ENCODE data around the gene FBXO38. TPM values are rescaled to one million over a fixed set of nuclear protein-coding genes. Genes with fewer than 3 reads are reported as not detected.

FBXO38 gene
- total RNA-seq, 1 experiment from 2014 or later = 130 TPM

DNA sequence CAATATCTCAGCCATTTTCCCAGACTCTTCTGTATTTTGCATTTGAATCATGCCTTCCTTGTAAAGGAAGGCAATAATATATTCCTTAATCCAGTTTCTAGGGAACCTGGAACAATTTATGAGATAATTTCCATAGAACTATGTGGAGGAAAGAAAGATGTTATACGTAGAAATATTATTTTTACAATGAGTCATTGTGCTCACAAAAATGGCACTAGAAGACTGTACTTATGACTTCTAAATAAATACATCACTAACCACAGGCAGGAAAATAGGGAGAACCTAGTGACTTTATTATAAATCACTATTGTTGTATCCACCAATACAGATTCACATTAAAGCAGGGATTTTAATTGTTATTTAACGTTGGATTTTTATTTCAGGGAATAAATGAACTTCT, 87.6 kb downstream of the FBXO38 start:
- Histone ChIP-seq H3K79me2 (ENCODE audit: low read length) (no peaks in the 10 kb centered on the region), H2AFZ (ENCODE audit: low read length) (no peak overlapping the region)

DNA sequence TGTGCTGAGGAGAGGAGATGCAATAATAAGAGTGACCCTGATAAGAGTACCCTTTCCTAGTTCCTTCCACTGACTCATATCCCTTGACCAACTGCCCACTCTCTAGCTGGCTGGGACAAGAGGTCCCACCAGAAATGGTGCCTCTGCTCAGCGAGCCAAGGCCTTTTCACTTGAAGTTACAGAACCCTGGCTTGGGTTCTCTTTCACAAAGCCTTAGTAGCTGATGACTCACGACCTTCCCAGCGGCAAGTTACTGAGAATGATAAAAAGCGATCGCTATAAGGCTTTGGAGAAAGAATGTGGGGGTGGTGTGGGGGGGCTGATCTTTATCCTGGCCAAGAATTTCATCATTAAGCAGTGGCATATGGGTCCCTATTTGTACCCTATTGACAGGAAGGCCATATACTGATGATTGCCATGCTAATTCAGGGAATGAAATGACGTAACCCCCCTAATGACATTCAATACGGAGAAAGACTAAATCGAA, 90.3 kb downstream of the FBXO38 start:
- H3K36me3 ChIP-seq (ENCODE audit: insufficient read depth, low read length) = no peaks in the 10 kb centered on the region
- no peaks in the 10 kb centered on the region for H3K27me3 ChIP-seq (ENCODE audit: low read length)
- no peak overlapping the region for H3K27ac ChIP-seq (ENCODE audit: low read length)
- no peak overlapping the region for H3K4me2 ChIP-seq (ENCODE audit: low read depth, low read length, poor library complexity, severe bottlenecking)
- no peak overlapping the region for H3K4me3 ChIP-seq (ENCODE audit: low read length)
- H3K4me1 ChIP-seq (ENCODE audit: low read length) = no peaks in the 10 kb centered on the region
- H2AFZ ChIP-seq (ENCODE audit: low read length) = no peak overlapping the region
- H3K9me2 ChIP-seq (replicated peaks; ENCODE audit: insufficient read depth, low read length) = no peaks in the 10 kb centered on the region
- H3K79me2 ChIP-seq (ENCODE audit: low read length) = no peaks in the 10 kb centered on the region
- no peaks in the 10 kb centered on the region for H4K20me1 ChIP-seq (ENCODE audit: insufficient read depth, low read depth, low read length)
- no peak overlapping the region for H3K9ac ChIP-seq (ENCODE audit: low read length)
- no peaks in the 10 kb centered on the region for H3K9me3 ChIP-seq (ENCODE audit: low read length)
- no peak for DNase-seq

More for the DNA sequence above, 87.6 kb downstream of the FBXO38 start:
- Histone ChIP-seq H3K9ac (ENCODE audit: low read length) (no peak overlapping the region), H3K36me3 (ENCODE audit: insufficient read depth, low read length) (no peaks in the 10 kb centered on the region), H3K27ac (ENCODE audit: low read length) (no peak overlapping the region), H3K4me3 (ENCODE audit: low read length) (no peak overlapping the region), H3K9me2 (replicated peaks; ENCODE audit: insufficient read depth, low read length) (no peaks in the 10 kb centered on the region), H3K4me1 (ENCODE audit: low read length) (no peaks in the 10 kb centered on the region), H3K9me3 (ENCODE audit: low read length) (no peaks in the 10 kb centered on the region), H3K27me3 (ENCODE audit: low read length) (no peaks in the 10 kb centered on the region), H4K20me1 (ENCODE audit: insufficient read depth, low read depth, low read length) (no peaks in the 10 kb centered on the region), H3K4me2 (ENCODE audit: low read depth, low read length, poor library complexity, severe bottlenecking) (no peak overlapping the region)
- no peak for DNase-seq

- H3K27ac ChIP-seq (ENCODE audit: low read length) = no peak overlapping the region
- H3K27me3 ChIP-seq (ENCODE audit: low read length) = no peaks in the 10 kb centered on the region
- DNase-seq = no peak
- no peak overlapping the region for H3K9ac ChIP-seq (ENCODE audit: low read length)
- no peaks in the 10 kb centered on the region for H3K9me2 ChIP-seq (replicated peaks; ENCODE audit: insufficient read depth, low read length)
- H4K20me1 ChIP-seq (ENCODE audit: insufficient read depth, low read depth, low read length) = no peaks in the 10 kb centered on the region
- no peak overlapping the region for H3K4me3 ChIP-seq (ENCODE audit: low read length)
- H3K36me3 ChIP-seq (ENCODE audit: insufficient read depth, low read length) = no peaks in the 10 kb centered on the region
- no peak overlapping the region for H3K4me2 ChIP-seq (ENCODE audit: low read depth, low read length, poor library complexity, severe bottlenecking)
- no peak overlapping the region for H2AFZ ChIP-seq (ENCODE audit: low read length)
- no peaks in the 10 kb centered on the region for H3K79me2 ChIP-seq (ENCODE audit: low read length)
- H3K4me1 ChIP-seq (ENCODE audit: low read length) = no peaks in the 10 kb centered on the region
- H3K9me3 ChIP-seq (ENCODE audit: low read length) = no peaks in the 10 kb centered on the region
These were observed 92.5 kb downstream of the FBXO38 start for GRCh38 chr5:148476302-148476701.

GRCh38 chr5:148477429-148477828, 93.7 kb downstream of the FBXO38 start:
- no peak for DNase-seq
- no peaks in the 10 kb centered on the region for H3K36me3 ChIP-seq (ENCODE audit: insufficient read depth, low read length)

DNA sequence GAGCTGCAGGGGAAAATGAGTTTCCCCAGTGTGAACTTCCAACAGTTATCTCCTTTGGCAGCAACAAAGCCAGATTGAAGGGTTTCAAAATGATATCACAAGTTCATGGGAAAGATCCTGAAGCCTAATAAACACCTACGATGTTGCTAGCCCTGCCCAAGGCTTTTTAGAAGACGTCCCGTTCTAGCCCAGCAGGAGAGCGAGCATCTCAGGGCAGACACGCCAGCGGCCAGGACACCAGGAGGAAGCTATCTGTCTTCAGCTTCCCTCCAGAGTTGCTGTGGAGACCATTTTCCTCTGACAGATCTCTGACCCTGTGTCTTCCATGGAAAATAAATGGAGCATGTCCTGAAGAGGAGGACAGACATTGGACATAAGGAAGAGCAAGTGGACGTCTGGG, 98.4 kb downstream of the FBXO38 start:
- no peak overlapping the region for H2AFZ ChIP-seq (ENCODE audit: low read length)
- H3K79me2 ChIP-seq (ENCODE audit: low read length) = no peaks in the 10 kb centered on the region
- no peaks in the 10 kb centered on the region for H3K36me3 ChIP-seq (ENCODE audit: insufficient read depth, low read length)
- H3K9ac ChIP-seq (ENCODE audit: low read length) = no peak overlapping the region
- peaks cover 4% of the 10 kb centered on the region for H3K4me1 ChIP-seq (ENCODE audit: low read length)
- no peaks in the 10 kb centered on the region for H4K20me1 ChIP-seq (ENCODE audit: insufficient read depth, low read depth, low read length)
- H3K27me3 ChIP-seq (ENCODE audit: low read length) = no peaks in the 10 kb centered on the region
- H3K9me3 ChIP-seq (ENCODE audit: low read length) = no peaks in the 10 kb centered on the region
- H3K4me3 ChIP-seq (ENCODE audit: low read length) = no peak overlapping the region
- H3K27ac ChIP-seq (ENCODE audit: low read length) = no peak overlapping the region
- DNase-seq = no peak
- H3K9me2 ChIP-seq (replicated peaks; ENCODE audit: insufficient read depth, low read length) = no peaks in the 10 kb centered on the region
- no peak overlapping the region for H3K4me2 ChIP-seq (ENCODE audit: low read depth, low read length, poor library complexity, severe bottlenecking)

More at GRCh38 chr5:148477429-148477828, 93.7 kb downstream of the FBXO38 start:
- H3K27me3 ChIP-seq (ENCODE audit: low read length) = no peaks in the 10 kb centered on the region
- no peak overlapping the region for H3K9ac ChIP-seq (ENCODE audit: low read length)
- no peak overlapping the region for H3K4me2 ChIP-seq (ENCODE audit: low read depth, low read length, poor library complexity, severe bottlenecking)
- no peaks in the 10 kb centered on the region for H4K20me1 ChIP-seq (ENCODE audit: insufficient read depth, low read depth, low read length)
- no peaks in the 10 kb centered on the region for H3K4me1 ChIP-seq (ENCODE audit: low read length)
- no peaks in the 10 kb centered on the region for H3K79me2 ChIP-seq (ENCODE audit: low read length)
- no peaks in the 10 kb centered on the region for H3K9me3 ChIP-seq (ENCODE audit: low read length)
- no peak overlapping the region for H3K27ac ChIP-seq (ENCODE audit: low read length)
- H3K4me3 ChIP-seq (ENCODE audit: low read length) = no peak overlapping the region
- no peaks in the 10 kb centered on the region for H3K9me2 ChIP-seq (replicated peaks; ENCODE audit: insufficient read depth, low read length)
- H2AFZ ChIP-seq (ENCODE audit: low read length) = no peak overlapping the region

DNA sequence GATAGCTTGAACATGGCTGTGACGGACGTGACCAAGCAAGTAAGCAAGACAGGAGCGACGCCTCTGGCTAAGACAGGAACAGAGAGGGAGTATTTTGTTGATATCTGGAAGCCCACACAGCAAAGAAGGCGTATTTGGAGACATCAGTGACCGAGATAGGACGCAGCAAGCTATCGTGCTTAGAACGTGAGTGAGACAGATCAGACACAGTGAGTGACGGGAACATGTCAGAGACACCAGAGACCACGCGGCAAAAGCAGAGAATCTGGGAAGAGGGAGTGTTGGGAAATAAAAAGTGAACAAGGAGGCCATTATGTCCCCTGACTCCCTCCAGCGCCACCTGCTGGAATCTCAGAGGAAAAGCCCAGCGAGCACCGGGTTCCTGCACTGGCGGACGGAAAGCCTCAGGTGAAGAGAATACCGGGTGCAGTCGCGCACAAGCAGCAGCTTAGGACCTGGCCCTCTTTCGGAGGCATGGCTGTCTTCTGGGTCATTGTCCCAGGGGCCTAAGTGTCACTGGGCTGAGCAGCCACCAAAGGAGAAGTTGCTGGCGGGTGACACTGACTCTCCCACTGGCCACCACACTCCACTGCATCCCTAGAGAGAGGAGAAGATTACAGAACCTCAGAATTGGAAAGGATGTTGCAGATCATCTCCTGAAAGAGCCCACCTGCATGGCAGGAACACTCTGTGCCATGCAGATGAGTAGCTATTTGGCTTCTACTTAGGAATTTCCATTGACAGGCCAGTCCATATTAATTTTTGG, 99.1 kb downstream of the FBXO38 start:
- H3K9me3 ChIP-seq (ENCODE audit: low read length) = no peaks in the 10 kb centered on the region
- peaks cover 4% of the 10 kb centered on the region for H3K4me1 ChIP-seq (ENCODE audit: low read length)
- no peaks in the 10 kb centered on the region for H3K27me3 ChIP-seq (ENCODE audit: low read length)
- H3K79me2 ChIP-seq (ENCODE audit: low read length) = no peaks in the 10 kb centered on the region
- no peaks in the 10 kb centered on the region for H3K36me3 ChIP-seq (ENCODE audit: insufficient read depth, low read length)
- no peak overlapping the region for H3K9ac ChIP-seq (ENCODE audit: low read length)
- no peaks in the 10 kb centered on the region for H3K9me2 ChIP-seq (replicated peaks; ENCODE audit: insufficient read depth, low read length)
- no peak overlapping the region for H3K27ac ChIP-seq (ENCODE audit: low read length)
- no peak overlapping the region for H3K4me2 ChIP-seq (ENCODE audit: low read depth, low read length, poor library complexity, severe bottlenecking)
- peak; percentile 83 for DNase-seq
- peak overlapping the region; percentile 69; the same call in 1 of the 2 replicates for H2AFZ ChIP-seq (ENCODE audit: low read length)
- no peak overlapping the region for H3K4me3 ChIP-seq (ENCODE audit: low read length)
- no peaks in the 10 kb centered on the region for H4K20me1 ChIP-seq (ENCODE audit: insufficient read depth, low read depth, low read length)

- peaks cover 4% of the 10 kb centered on the region for H3K4me1 ChIP-seq (ENCODE audit: low read length)
- H4K20me1 ChIP-seq (ENCODE audit: insufficient read depth, low read depth, low read length) = no peaks in the 10 kb centered on the region
- no peaks in the 10 kb centered on the region for H3K9me3 ChIP-seq (ENCODE audit: low read length)
- DNase-seq = no peak
- no peak overlapping the region for H2AFZ ChIP-seq (ENCODE audit: low read length)
- no peak overlapping the region for H3K4me2 ChIP-seq (ENCODE audit: low read depth, low read length, poor library complexity, severe bottlenecking)
- H3K4me3 ChIP-seq (ENCODE audit: low read length) = no peak overlapping the region
- no peaks in the 10 kb centered on the region for H3K27me3 ChIP-seq (ENCODE audit: low read length)
- H3K36me3 ChIP-seq (ENCODE audit: insufficient read depth, low read length) = no peaks in the 10 kb centered on the region
- H3K9me2 ChIP-seq (replicated peaks; ENCODE audit: insufficient read depth, low read length) = no peaks in the 10 kb centered on the region
- H3K79me2 ChIP-seq (ENCODE audit: low read length) = no peaks in the 10 kb centered on the region
- no peak overlapping the region for H3K27ac ChIP-seq (ENCODE audit: low read length)
- no peak overlapping the region for H3K9ac ChIP-seq (ENCODE audit: low read length)
These were observed 100.0 kb downstream of the FBXO38 start for GRCh38 chr5:148483750-148484149.

DNA sequence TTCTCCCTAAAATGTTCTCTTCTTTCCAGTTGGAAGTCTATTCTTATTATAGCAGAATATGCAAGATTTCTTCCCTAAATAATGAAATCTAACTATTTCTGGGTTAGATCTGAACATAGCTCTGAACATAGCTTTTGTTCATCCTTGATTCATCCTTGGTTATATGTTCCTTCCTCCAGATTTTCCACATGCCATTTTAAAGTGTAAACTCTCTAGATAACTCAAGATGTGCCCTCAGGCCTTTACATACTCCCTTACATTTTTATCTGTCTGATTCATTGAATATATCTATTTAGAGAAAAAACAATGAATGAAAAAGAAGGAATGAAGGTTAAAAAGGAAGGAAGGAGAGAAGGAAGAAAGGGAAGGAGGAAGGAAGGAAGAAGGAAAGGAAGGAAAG, 100.9 kb downstream of the FBXO38 start:
- H3K79me2 ChIP-seq (ENCODE audit: low read length) = no peaks in the 10 kb centered on the region
- H3K27ac ChIP-seq (ENCODE audit: low read length) = no peak overlapping the region
- H4K20me1 ChIP-seq (ENCODE audit: insufficient read depth, low read depth, low read length) = no peaks in the 10 kb centered on the region
- H3K4me1 ChIP-seq (ENCODE audit: low read length) = peaks cover 4% of the 10 kb centered on the region
- H3K9me3 ChIP-seq (ENCODE audit: low read length) = no peaks in the 10 kb centered on the region
- H3K36me3 ChIP-seq (ENCODE audit: insufficient read depth, low read length) = no peaks in the 10 kb centered on the region
- no peak overlapping the region for H2AFZ ChIP-seq (ENCODE audit: low read length)
- H3K4me3 ChIP-seq (ENCODE audit: low read length) = no peak overlapping the region
- no peak for DNase-seq
- H3K9me2 ChIP-seq (replicated peaks; ENCODE audit: insufficient read depth, low read length) = no peaks in the 10 kb centered on the region
- no peak overlapping the region for H3K9ac ChIP-seq (ENCODE audit: low read length)
- no peak overlapping the region for H3K4me2 ChIP-seq (ENCODE audit: low read depth, low read length, poor library complexity, severe bottlenecking)
- no peaks in the 10 kb centered on the region for H3K27me3 ChIP-seq (ENCODE audit: low read length)

All from Karpas-422 (cell line).